Upper lobe of left lung (tissue), 6 donors: ENCODE results near the gene SEC16B. TPM values are rescaled to one million over a fixed set of nuclear protein-coding genes. Genes with fewer than 3 reads are reported as not detected.

Source experiments
- ATAC-seq, 2 donors: fragments of 200-7000 bp; cut with Tn5 transposase; one replicate each; pipeline ENCODE4 v1.9.1; 2022; ENCODE audit warnings: mild to moderate bottlenecking in 2 of 2, moderate library complexity in 2 of 2; ENCODE audit not compliant: low FRiP score in 2 of 2
- DNase-seq, 2 donors: peaks; one replicate each; pipeline ENCODE4 v3.0.0-alpha.2; 2019 to 2020
- H3K27ac ChIP-seq, 4 donors: fragments of 200-600 bp; sonication (generic); one replicate each; pipeline ENCODE4 v1.5.1; 2016 to 2019
- H3K27me3 ChIP-seq, 4 donors: fragments of 200-600 bp; sonication (generic); one replicate each; pipeline ENCODE4 v1.5.1; 2017 to 2019
- H3K36me3 ChIP-seq, 4 donors: fragments of 200-600 bp; sonication (generic); one replicate each; pipeline ENCODE4 v1.5.1; 2016 to 2019
- H3K4me1 ChIP-seq, 4 donors: fragments of 200-600 bp; sonication (generic); one replicate each; pipeline ENCODE4 v1.5.1; 2018 to 2019
- H3K4me3 ChIP-seq, 4 donors: fragments of 200-600 bp; sonication (generic); one replicate each; pipeline ENCODE4 v1.5.1; 2017 to 2019; ENCODE audit warnings: mild to moderate bottlenecking in 2 of 4, moderate library complexity in 1 of 4
- H3K9me3 ChIP-seq, 4 donors: fragments of 200-600 bp; sonication (generic); one replicate each; pipeline ENCODE4 v1.5.1; 2018 to 2019
- EP300 ChIP-seq, 4 donors: sonication (generic); formaldehyde crosslinking; IDR thresholded peaks; one replicate each; pipeline ENCODE4 v1.5.1; 2017; ENCODE audit warnings: antibody characterized with exemption in 4 of 4, control low read depth in 2 of 4
- POLR2A ChIP-seq, 4 donors: fragments of 450-650 bp; IDR thresholded peaks; one replicate each; pipeline ENCODE4 v1.5.1; 2016 to 2017; ENCODE audit warnings: antibody characterized with exemption in 4 of 4, mild to moderate bottlenecking in 2 of 4
- POLR2AphosphoS5 ChIP-seq, 2 donors: sonication (generic); formaldehyde crosslinking; IDR thresholded peaks; one replicate each; pipeline ENCODE4 v1.5.1; 2017; ENCODE audit warnings: antibody characterized with exemption in 2 of 2
- WGBS, 2 donors: methylation state at CpG; one replicate each; pipeline ENCODE4 v1.1.5; 2017 to 2018; 5-methylcytosine and 5-hydroxymethylcytosine counted together
- total RNA-seq, 6 donors: library from RNA; depleted of rRNA in 4 of 6; stranded (reverse); fragments of >200 nt in 4 of 6; gene quantifications; one replicate each; pipeline versions ENCODE4 v1.1.0 to v1.2.1, GENCODE V29; 2016 to 2021
- TF ChIP-seq, protein P1 (sequence below), 6 experiments: fragments of 450-650 bp in 4 of 6; fragments of 200-600 bp in 2 of 6; sonication (generic) in 2 of 6; IDR thresholded peaks; one replicate each; pipeline ENCODE4 v1.5.1; 2016 to 2019; ENCODE audit warnings: antibody characterized with exemption in 6 of 6
- donor health status: DM: no; HTN: no; CAD: no; lungs with moderate emphysema.
- donor health status: DM: no; HTN: yes; CAD: no; lungs with severe emphysema.

SEC16B gene
- total RNA-seq, 6 donors from 2014 or later = 1.3 to 26.2 (median 3.1) TPM

DNA sequence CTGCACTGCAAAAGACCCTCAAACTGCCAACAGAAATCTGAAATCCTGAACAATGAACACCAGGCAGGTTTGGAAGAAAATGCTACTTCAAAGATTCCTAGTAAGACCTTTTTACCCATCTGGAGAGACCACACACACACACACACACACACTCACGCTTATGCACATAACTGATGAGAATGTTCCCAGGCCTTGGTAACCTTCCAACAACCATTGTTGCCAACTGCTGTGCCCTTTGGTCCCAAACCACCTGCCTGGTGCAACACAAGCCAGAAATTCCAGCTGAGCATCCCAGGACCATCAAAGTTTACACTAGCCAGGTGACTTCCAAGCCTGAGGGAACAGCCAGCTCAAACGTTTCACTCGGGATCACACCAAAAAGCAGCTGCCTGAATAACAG is 56.9 kb downstream of the SEC16B start:
- WGBS, 2 donors = 62 to 70% methylated on average over 3 of the region's 3 CpGs
- H3K27ac ChIP-seq = no peak overlapping the region
- DNase-seq = no peak
- no peaks in the 10 kb centered on the region for H3K4me1 ChIP-seq
- no peak overlapping the region for H3K4me3 ChIP-seq
- H3K27me3 ChIP-seq = no peaks in the 10 kb centered on the region
- no peaks in the 10 kb centered on the region for H3K9me3 ChIP-seq
- TF ChIP-seq EP300 (IDR thresholded peaks at IDR 0.05) (no peak), POLR2A (IDR thresholded peaks at IDR 0.05) (no peak), POLR2AphosphoS5 (IDR thresholded peaks at IDR 0.05) (no peak)
- TF ChIP-seq, protein P1, sequence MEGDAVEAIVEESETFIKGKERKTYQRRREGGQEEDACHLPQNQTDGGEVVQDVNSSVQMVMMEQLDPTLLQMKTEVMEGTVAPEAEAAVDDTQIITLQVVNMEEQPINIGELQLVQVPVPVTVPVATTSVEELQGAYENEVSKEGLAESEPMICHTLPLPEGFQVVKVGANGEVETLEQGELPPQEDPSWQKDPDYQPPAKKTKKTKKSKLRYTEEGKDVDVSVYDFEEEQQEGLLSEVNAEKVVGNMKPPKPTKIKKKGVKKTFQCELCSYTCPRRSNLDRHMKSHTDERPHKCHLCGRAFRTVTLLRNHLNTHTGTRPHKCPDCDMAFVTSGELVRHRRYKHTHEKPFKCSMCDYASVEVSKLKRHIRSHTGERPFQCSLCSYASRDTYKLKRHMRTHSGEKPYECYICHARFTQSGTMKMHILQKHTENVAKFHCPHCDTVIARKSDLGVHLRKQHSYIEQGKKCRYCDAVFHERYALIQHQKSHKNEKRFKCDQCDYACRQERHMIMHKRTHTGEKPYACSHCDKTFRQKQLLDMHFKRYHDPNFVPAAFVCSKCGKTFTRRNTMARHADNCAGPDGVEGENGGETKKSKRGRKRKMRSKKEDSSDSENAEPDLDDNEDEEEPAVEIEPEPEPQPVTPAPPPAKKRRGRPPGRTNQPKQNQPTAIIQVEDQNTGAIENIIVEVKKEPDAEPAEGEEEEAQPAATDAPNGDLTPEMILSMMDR (IDR thresholded peaks at IDR 0.05) = no peak
- H3K36me3 ChIP-seq = no peaks in the 10 kb centered on the region
- no peak for ATAC-seq

GRCh38 chr1:177909416-177909815 is 60.4 kb downstream of the SEC16B start:
- WGBS, 2 donors = 44 to 51% methylated on average over 2 of the region's 2 CpGs
- TF ChIP-seq, protein P1 (IDR thresholded peaks at IDR 0.05) = no peak
- TF ChIP-seq POLR2A (IDR thresholded peaks at IDR 0.05) (no peak), EP300 (IDR thresholded peaks at IDR 0.05) (no peak), POLR2AphosphoS5 (IDR thresholded peaks at IDR 0.05) (no peak)
- Histone ChIP-seq H3K4me1 (no peaks in the 10 kb centered on the region), H3K9me3 (no peaks in the 10 kb centered on the region), H3K36me3 (no peaks in the 10 kb centered on the region), H3K4me3 (no peak overlapping the region), H3K27me3 (no peaks in the 10 kb centered on the region), H3K27ac (no peak overlapping the region)
- DNase-seq = no peak
- ATAC-seq = no peak

GRCh38 chr1:177907000-177907399 is 62.9 kb downstream of the SEC16B start:
- WGBS, 2 donors = 77 to 87% methylated on average over 5 of the region's 5 CpGs
- DNase-seq (no peak), ATAC-seq (no peak)
- H3K4me1 ChIP-seq = no peaks in the 10 kb centered on the region
- H3K27me3 ChIP-seq = no peaks in the 10 kb centered on the region
- no peak overlapping the region for H3K4me3 ChIP-seq
- no peak overlapping the region for H3K27ac ChIP-seq
- no peak for TF ChIP-seq POLR2AphosphoS5 (IDR thresholded peaks at IDR 0.05)
- no peak for TF ChIP-seq EP300 (IDR thresholded peaks at IDR 0.05)
- no peak for TF ChIP-seq POLR2A (IDR thresholded peaks at IDR 0.05)
- TF ChIP-seq, protein P1 (IDR thresholded peaks at IDR 0.05) = no peak
- no peaks in the 10 kb centered on the region for H3K9me3 ChIP-seq
- no peaks in the 10 kb centered on the region for H3K36me3 ChIP-seq

GRCh38 chr1:177905686-177906085 is 64.2 kb downstream of the SEC16B start:
- WGBS, 2 donors = 75 to 88% methylated on average over 1 of the region's 1 CpG
- no peaks in the 10 kb centered on the region for H3K27me3 ChIP-seq
- DNase-seq (no peak), ATAC-seq (no peak)
- no peaks in the 10 kb centered on the region for H3K4me1 ChIP-seq
- H3K4me3 ChIP-seq = no peak overlapping the region
- TF ChIP-seq POLR2AphosphoS5 (IDR thresholded peaks at IDR 0.05) = no peak
- no peak for TF ChIP-seq POLR2A (IDR thresholded peaks at IDR 0.05)
- TF ChIP-seq EP300 (IDR thresholded peaks at IDR 0.05) = no peak
- TF ChIP-seq, protein P1 (IDR thresholded peaks at IDR 0.05) = no peak
- H3K27ac ChIP-seq = no peak overlapping the region
- no peaks in the 10 kb centered on the region for H3K36me3 ChIP-seq
- no peaks in the 10 kb centered on the region for H3K9me3 ChIP-seq

DNA sequence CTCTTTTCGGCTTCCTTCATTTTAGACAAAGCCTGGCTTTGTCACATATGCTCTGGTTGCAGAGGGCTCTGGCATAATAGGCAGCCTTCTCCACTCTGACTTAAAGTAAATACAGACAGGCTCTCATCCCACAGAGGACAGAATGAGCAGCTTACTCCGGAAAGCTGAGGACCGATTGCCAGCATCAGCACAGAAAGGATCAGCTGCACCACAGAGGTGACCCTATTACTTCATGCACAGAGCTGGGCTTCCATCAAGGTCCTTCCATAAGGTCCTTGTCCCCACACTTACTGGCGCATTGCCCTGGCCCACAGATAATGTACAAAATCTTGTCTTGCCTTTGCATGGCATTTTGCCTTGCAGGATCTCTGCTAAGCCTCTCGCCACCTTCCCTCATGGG is 67.6 kb downstream of the SEC16B start:
- Histone ChIP-seq H3K4me1 (no peaks in the 10 kb centered on the region), H3K36me3 (no peaks in the 10 kb centered on the region), H3K27me3 (no peaks in the 10 kb centered on the region), H3K4me3 (no peak overlapping the region), H3K27ac (no peak overlapping the region), H3K9me3 (no peaks in the 10 kb centered on the region)
- no peak for ATAC-seq
- DNase-seq = no peak
- no peak for TF ChIP-seq POLR2A (IDR thresholded peaks at IDR 0.05)
- no peak for TF ChIP-seq EP300 (IDR thresholded peaks at IDR 0.05)
- TF ChIP-seq, protein P1 (IDR thresholded peaks at IDR 0.05) = no peak
- no peak for TF ChIP-seq POLR2AphosphoS5 (IDR thresholded peaks at IDR 0.05)
- WGBS, 2 donors = 75 to 85% methylated on average over 5 of the region's 5 CpGs
